Keratinocyte (primary cell): ENCODE results near the gene CRIM1. TPM values are rescaled to one million over a fixed set of nuclear protein-coding genes. Genes with fewer than 3 reads are reported as not detected.

Experiments used
- DNase-seq: peaks from one replicate; pipeline ENCODE4 v3.0.0-alpha.2; 2011; ENCODE audit warnings: low read depth, missing footprints, low spot score
- FAIRE-seq: peaks from 2 replicates; lab custom pipeline; 2011; peaks lifted over from hg19 to GRCh38; lab: Jason Lieb, UNC
- H2AFZ ChIP-seq: 2 replicates; pipeline ENCODE4 v1.6.0; 2012; ENCODE audit warnings: low read length, control low read depth, inconsistent platforms; ENCODE audit not compliant: control insufficient read depth
- H3K27ac ChIP-seq: 2 replicates; pipeline ENCODE4 v1.5.1; 2011; ENCODE audit warnings: low read length; ENCODE audit not compliant: control insufficient read depth, insufficient read depth
- H3K27me3 ChIP-seq: 3 replicates; pipeline ENCODE4 v1.6.0; 2011; ENCODE audit warnings: low read length; ENCODE audit not compliant: control insufficient read depth, insufficient read depth; ENCODE audit errors: extremely low read depth
- H3K36me3 ChIP-seq, 2 experiments: 2 replicates in 1 of 2; 3 replicates in 1 of 2; pipeline ENCODE4 v1.5.1; 2011; ENCODE audit warnings: low read length in 2 of 2, mild to moderate bottlenecking in 1 of 2; ENCODE audit not compliant: control insufficient read depth in 2 of 2, insufficient read depth in 2 of 2; ENCODE audit errors: extremely low read depth in 1 of 2
- H3K4me1 ChIP-seq: 3 replicates; pipeline ENCODE4 v1.5.1; 2011; ENCODE audit warnings: low read length; ENCODE audit not compliant: control insufficient read depth, insufficient read depth; ENCODE audit errors: extremely low read depth
- H3K4me2 ChIP-seq: 3 replicates; pipeline ENCODE4 v1.6.0; 2011; ENCODE audit warnings: low read depth, low read length; ENCODE audit not compliant: control insufficient read depth, insufficient read depth; ENCODE audit errors: extremely low read depth
- H3K4me3 ChIP-seq, 3 experiments: fragments of 200-600 bp in 1 of 3; sonication (generic) in 1 of 3; 2 replicates in 2 of 3; 3 replicates in 1 of 3; pipeline ENCODE4 v1.5.1; 2011 to 2016; ENCODE audit warnings: low read length in 3 of 3, mild to moderate bottlenecking in 3 of 3, control low read depth in 2 of 3, inconsistent platforms in 1 of 3, low read depth in 1 of 3, mixed read lengths in 1 of 3, mixed run types in 1 of 3, moderate library complexity in 1 of 3; ENCODE audit not compliant: control insufficient read depth in 2 of 3, insufficient read depth in 2 of 3; ENCODE audit errors: extremely low read depth in 1 of 3
- H3K79me2 ChIP-seq: 2 replicates; pipeline ENCODE4 v1.6.0; 2012; ENCODE audit warnings: low read length; ENCODE audit not compliant: control insufficient read depth, insufficient read depth
- H3K9ac ChIP-seq: 3 replicates; pipeline ENCODE4 v1.6.0; 2011; ENCODE audit warnings: low read length; ENCODE audit not compliant: control insufficient read depth, insufficient read depth; ENCODE audit errors: extremely low read depth
- H3K9me1 ChIP-seq: 3 replicates; pipeline ENCODE4 v1.6.0; 2011; ENCODE audit warnings: low read length; ENCODE audit not compliant: control insufficient read depth, insufficient read depth; ENCODE audit errors: extremely low read depth
- H3K9me3 ChIP-seq: 2 replicates; pipeline ENCODE4 v1.5.1; 2012; ENCODE audit warnings: low read depth, low read length; ENCODE audit not compliant: control insufficient read depth
- H4K20me1 ChIP-seq: 3 replicates; pipeline ENCODE4 v1.6.0; 2011; ENCODE audit warnings: low read length; ENCODE audit not compliant: control insufficient read depth, insufficient read depth; ENCODE audit errors: extremely low read depth
- EZH2 ChIP-seq: IDR thresholded peaks from one replicate; pipeline ENCODE4 v1.6.1; 2012; ENCODE audit warnings: inconsistent platforms, mild to moderate bottlenecking, low read length, moderate library complexity
- dilution Hi-C: fragments of 300-500 bp; cut with MboI; formaldehyde crosslinking; loops from one replicate; pipeline ENCODE4 v1.7.0; 2020; ENCODE audit warnings: low sequenced_read_pairs; ENCODE audit not compliant: extremely low pct_ligation_motif_present
- polyA plus RNA-seq, 5 experiments: library from polyadenylated mRNA; depleted of rRNA in 3 of 5; stranded (reverse) in 3 of 5; stranded (forward) in 1 of 5; unstranded in 1 of 5; fragments of >200 nt; gene quantifications; 1 replicate in 1 of 5; 2 replicates in 3 of 5; 3 replicates in 1 of 5; pipeline versions ENCODE4 v1.2.1 to v1.2.3, GENCODE V29; 2011 to 2012; ENCODE audit warnings: missing spikeins in 2 of 5, low read depth in 1 of 5, low replicate concordance in 1 of 5
- TF ChIP-seq, protein P1 (sequence below), 3 experiments: IDR thresholded peaks in 1 of 3; conservative IDR thresholded peaks in 1 of 3; optimal IDR thresholded peaks in 1 of 3; 2 replicates in 2 of 3; 3 replicates in 1 of 3; pipeline versions ENCODE3 to v1.5.1; 2011; ENCODE audit warnings: low read length in 3 of 3, mild to moderate bottlenecking in 3 of 3, moderate library complexity in 2 of 3, control low read depth in 1 of 3, inconsistent platforms in 1 of 3; ENCODE audit not compliant: insufficient read depth in 2 of 3; ENCODE audit errors: extremely low read depth in 1 of 3

The CRIM1 gene
- polyA plus RNA-seq, 1 donor (not counting 4 experiments of a cell fraction or from before 2014, with no cell fraction given): 98.3 TPM

DNA sequence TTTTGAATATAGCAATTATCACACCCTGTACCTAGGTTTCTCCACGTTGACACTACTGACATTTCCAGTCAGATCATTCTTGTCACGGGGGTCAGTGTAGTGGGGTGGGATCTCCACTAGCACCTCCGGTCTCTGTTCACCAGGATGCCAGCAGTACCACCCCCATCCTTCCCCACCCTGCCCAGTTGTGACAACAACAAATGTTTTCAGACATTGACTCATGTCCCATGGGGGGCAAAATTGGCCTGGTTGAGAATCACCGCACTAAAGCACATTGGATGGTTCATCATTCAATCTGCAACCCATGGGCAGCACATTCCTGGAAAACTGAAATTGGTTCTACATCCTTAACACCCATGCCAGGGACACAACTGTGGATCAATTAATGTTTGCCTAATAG, 210.1 kb downstream of the CRIM1 start:
- H3K9me3 ChIP-seq: no peaks in the 10 kb centered on the region
- DNase-seq (no peak), FAIRE-seq (no peak)
- no peak overlapping the region for H2AFZ ChIP-seq
- H3K9ac ChIP-seq: no peak overlapping the region
- H4K20me1 ChIP-seq: no peaks in the 10 kb centered on the region
- peaks cover 25% of the 10 kb centered on the region for H3K79me2 ChIP-seq
- no peak overlapping the region for H3K4me3 ChIP-seq
- H3K27me3 ChIP-seq: no peaks in the 10 kb centered on the region
- no peak overlapping the region for H3K4me2 ChIP-seq
- H3K4me1 ChIP-seq: peaks cover 65% of the 10 kb centered on the region
- H3K9me1 ChIP-seq: peaks cover 4% of the 10 kb centered on the region
- TF ChIP-seq EZH2: no peak
- TF ChIP-seq, protein P1, sequence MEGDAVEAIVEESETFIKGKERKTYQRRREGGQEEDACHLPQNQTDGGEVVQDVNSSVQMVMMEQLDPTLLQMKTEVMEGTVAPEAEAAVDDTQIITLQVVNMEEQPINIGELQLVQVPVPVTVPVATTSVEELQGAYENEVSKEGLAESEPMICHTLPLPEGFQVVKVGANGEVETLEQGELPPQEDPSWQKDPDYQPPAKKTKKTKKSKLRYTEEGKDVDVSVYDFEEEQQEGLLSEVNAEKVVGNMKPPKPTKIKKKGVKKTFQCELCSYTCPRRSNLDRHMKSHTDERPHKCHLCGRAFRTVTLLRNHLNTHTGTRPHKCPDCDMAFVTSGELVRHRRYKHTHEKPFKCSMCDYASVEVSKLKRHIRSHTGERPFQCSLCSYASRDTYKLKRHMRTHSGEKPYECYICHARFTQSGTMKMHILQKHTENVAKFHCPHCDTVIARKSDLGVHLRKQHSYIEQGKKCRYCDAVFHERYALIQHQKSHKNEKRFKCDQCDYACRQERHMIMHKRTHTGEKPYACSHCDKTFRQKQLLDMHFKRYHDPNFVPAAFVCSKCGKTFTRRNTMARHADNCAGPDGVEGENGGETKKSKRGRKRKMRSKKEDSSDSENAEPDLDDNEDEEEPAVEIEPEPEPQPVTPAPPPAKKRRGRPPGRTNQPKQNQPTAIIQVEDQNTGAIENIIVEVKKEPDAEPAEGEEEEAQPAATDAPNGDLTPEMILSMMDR (optimal IDR thresholded peaks at IDR 0.05 in 1 of 3, IDR thresholded peaks at IDR 0.05 in 1 of 3, conservative IDR thresholded peaks at IDR 0.05 in 1 of 3; ENCODE audit: extremely low read depth in 1 of 3, insufficient read depth in 2 of 3, low read length in 3 of 3): no peak
- H3K36me3 ChIP-seq: peaks cover 5 to 20% of the 10 kb centered on the region in 2 experiments
- dilution Hi-C loops: no loop called here
- H3K27ac ChIP-seq: no peak overlapping the region

DNA sequence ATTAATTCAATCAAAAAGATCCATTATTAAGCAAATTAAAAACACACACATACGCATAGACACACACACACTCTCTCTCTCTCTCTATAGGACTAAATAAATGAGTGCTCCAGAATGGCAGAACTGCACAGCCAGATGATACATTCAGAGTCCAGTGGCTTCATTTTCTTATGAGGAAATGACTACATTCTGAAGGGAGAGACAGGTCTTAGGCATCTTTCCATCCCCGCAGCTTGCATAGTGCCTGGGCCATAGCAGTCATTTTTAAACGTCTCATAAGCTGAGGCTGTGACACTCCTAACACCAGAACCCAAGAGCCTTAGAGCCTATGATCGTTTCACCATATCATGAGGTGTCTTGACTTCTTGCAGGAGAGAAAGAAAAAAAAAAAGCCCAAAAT, 211.3 kb downstream of the CRIM1 start:
- no peak overlapping the region for H3K4me2 ChIP-seq
- no peaks in the 10 kb centered on the region for H4K20me1 ChIP-seq
- DNase-seq (no peak), FAIRE-seq (no peak)
- peaks cover 28% of the 10 kb centered on the region for H3K79me2 ChIP-seq
- H3K4me3 ChIP-seq: no peak overlapping the region
- peaks cover 5 to 17% of the 10 kb centered on the region in 2 experiments for H3K36me3 ChIP-seq
- H3K9ac ChIP-seq: no peak overlapping the region
- H3K9me1 ChIP-seq: peaks cover 4% of the 10 kb centered on the region
- no peak overlapping the region for H3K27ac ChIP-seq
- no peak overlapping the region for H2AFZ ChIP-seq
- dilution Hi-C loops: no loop called here
- H3K4me1 ChIP-seq: peaks cover 55% of the 10 kb centered on the region
- no peaks in the 10 kb centered on the region for H3K27me3 ChIP-seq
- no peak for TF ChIP-seq EZH2
- TF ChIP-seq, protein P1 (optimal IDR thresholded peaks at IDR 0.05 in 1 of 3, IDR thresholded peaks at IDR 0.05 in 1 of 3, conservative IDR thresholded peaks at IDR 0.05 in 1 of 3; ENCODE audit: extremely low read depth in 1 of 3, insufficient read depth in 2 of 3, low read length in 3 of 3): no peak
- no peaks in the 10 kb centered on the region for H3K9me3 ChIP-seq
